Suprapubic skin (tissue), 4 donors: Measurements from ENCODE around the gene RDH8. TPM values are rescaled to one million over a fixed set of nuclear protein-coding genes. Genes with fewer than 3 reads are reported as not detected.

Source experiments
- DNase-seq, 2 donors: peaks; one replicate each; pipeline ENCODE4 v3.0.0-alpha.2; 2019; ENCODE audit warnings: low spot score in 2 of 2
- H3K27ac ChIP-seq: fragments of 200-600 bp; sonication (generic); one replicate; pipeline ENCODE4 v1.5.1; 2019
- H3K27me3 ChIP-seq: fragments of 200-600 bp; sonication (generic); one replicate; pipeline ENCODE4 v1.5.1; 2019
- H3K36me3 ChIP-seq: fragments of 200-600 bp; sonication (generic); one replicate; pipeline ENCODE4 v1.5.1; 2019
- H3K4me1 ChIP-seq: fragments of 200-600 bp; sonication (generic); one replicate; pipeline ENCODE4 v1.5.1; 2019
- H3K4me3 ChIP-seq: fragments of 200-600 bp; sonication (generic); one replicate; pipeline ENCODE4 v1.5.1; 2019; ENCODE audit warnings: mild to moderate bottlenecking
- H3K9me3 ChIP-seq: fragments of 200-600 bp; sonication (generic); one replicate; pipeline ENCODE4 v1.5.1; 2019
- EP300 ChIP-seq: sonication (generic); formaldehyde crosslinking; IDR thresholded peaks from one replicate; pipeline ENCODE4 v1.6.1; 2017; ENCODE audit warnings: antibody characterized with exemption
- POLR2A ChIP-seq, 2 donors: fragments of 450-650 bp; IDR thresholded peaks; one replicate each; pipeline ENCODE4 v1.6.1; 2017; ENCODE audit warnings: antibody characterized with exemption in 2 of 2, mild to moderate bottlenecking in 2 of 2, moderate library complexity in 2 of 2
- POLR2AphosphoS5 ChIP-seq, 3 donors: sonication (generic); formaldehyde crosslinking; IDR thresholded peaks; one replicate each; pipeline ENCODE4 v1.6.1; 2017; ENCODE audit warnings: antibody characterized with exemption in 3 of 3
- WGBS: methylation state at CpG from one replicate; pipeline ENCODE4 v1.1.5; 2018; 5-methylcytosine and 5-hydroxymethylcytosine counted together
- total RNA-seq, 4 donors: library from RNA; depleted of rRNA; stranded (reverse); fragments of >200 nt; gene quantifications; one replicate each; pipeline ENCODE4 v1.1.0, GENCODE V29; 2016
- TF ChIP-seq, protein P1 (sequence below), 2 donors: fragments of 200-600 bp in 1 of 2; fragments of 450-650 bp in 1 of 2; sonication (generic) in 1 of 2; IDR thresholded peaks; one replicate each; pipeline ENCODE4 v1.5.1; 2016 to 2019; ENCODE audit warnings: antibody characterized with exemption in 2 of 2, mild to moderate bottlenecking in 1 of 2, moderate library complexity in 1 of 2

Gene RDH8
- total RNA-seq, 4 donors from 2014 or later: not detected

DNA sequence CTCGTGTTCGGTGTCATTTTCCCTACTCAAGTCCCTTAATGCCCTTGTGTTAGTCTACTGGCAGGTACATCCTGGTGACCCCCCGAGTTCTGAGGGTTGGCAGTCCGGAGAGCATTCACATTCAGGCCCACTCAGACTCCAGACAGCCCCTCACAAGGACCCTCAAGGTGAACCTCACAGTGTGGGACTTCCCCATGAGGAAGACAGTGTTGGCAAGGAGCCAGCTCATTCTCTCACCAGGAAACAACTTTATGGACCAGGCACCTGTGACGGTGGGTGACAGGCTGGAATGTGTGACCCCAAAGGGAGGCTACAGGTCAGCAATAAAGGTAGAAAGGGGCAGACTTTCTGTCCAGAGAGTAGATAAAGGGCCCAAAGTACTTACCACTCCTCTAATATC, 24.5 kb downstream of the RDH8 start:
- peaks cover 17% of the 10 kb centered on the region for H3K27me3 ChIP-seq
- no peak for DNase-seq
- peaks cover 4% of the 10 kb centered on the region for H3K9me3 ChIP-seq
- no peaks in the 10 kb centered on the region for H3K36me3 ChIP-seq
- H3K4me1 ChIP-seq: no peaks in the 10 kb centered on the region
- H3K27ac ChIP-seq: no peak overlapping the region
- TF ChIP-seq POLR2AphosphoS5 (IDR thresholded peaks at IDR 0.05) (no peak), POLR2A (IDR thresholded peaks at IDR 0.05) (no peak), EP300 (no peak)
- TF ChIP-seq, protein P1, sequence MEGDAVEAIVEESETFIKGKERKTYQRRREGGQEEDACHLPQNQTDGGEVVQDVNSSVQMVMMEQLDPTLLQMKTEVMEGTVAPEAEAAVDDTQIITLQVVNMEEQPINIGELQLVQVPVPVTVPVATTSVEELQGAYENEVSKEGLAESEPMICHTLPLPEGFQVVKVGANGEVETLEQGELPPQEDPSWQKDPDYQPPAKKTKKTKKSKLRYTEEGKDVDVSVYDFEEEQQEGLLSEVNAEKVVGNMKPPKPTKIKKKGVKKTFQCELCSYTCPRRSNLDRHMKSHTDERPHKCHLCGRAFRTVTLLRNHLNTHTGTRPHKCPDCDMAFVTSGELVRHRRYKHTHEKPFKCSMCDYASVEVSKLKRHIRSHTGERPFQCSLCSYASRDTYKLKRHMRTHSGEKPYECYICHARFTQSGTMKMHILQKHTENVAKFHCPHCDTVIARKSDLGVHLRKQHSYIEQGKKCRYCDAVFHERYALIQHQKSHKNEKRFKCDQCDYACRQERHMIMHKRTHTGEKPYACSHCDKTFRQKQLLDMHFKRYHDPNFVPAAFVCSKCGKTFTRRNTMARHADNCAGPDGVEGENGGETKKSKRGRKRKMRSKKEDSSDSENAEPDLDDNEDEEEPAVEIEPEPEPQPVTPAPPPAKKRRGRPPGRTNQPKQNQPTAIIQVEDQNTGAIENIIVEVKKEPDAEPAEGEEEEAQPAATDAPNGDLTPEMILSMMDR (IDR thresholded peaks at IDR 0.05): no peak
- H3K4me3 ChIP-seq: no peak overlapping the region
- WGBS: 51% methylated on average over 5 of the region's 5 CpGs

DNA sequence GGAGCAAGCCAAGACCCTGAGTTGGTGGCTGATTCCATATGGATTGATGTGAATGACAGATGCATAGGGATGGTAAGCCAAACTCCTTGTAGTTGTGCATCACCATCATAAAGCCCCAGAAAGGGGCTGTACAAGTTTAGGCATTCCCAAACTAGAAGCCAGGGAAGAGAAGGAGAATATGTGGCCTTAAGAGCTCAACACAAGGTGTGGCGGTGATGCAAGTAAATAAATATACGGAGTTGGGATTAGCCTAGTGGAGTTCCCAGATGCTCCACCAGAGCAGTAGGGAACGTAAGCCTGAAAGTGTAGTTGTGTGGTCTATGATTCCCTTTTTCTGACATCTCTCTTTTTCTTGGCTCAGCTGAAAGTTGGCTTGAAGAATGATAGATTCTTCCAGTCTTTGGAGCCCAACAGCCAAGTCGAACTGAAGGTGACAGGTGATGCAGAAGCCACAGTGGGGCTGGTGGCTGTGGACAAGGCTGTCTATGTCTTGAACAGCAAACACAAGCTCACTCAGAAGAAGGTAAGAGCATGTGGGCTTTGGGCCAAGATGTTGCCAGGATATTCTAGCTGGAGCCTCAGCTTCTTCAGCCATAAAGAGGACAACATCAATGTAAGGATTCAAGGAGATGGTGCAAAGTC, 30.1 kb downstream of the RDH8 start:
- peaks cover 35% of the 10 kb centered on the region for H3K27me3 ChIP-seq
- no peak overlapping the region for H3K4me3 ChIP-seq
- peaks cover 18% of the 10 kb centered on the region for H3K9me3 ChIP-seq
- 74% methylated on average over 4 of the region's 4 CpGs for WGBS
- TF ChIP-seq, protein P1 (IDR thresholded peaks at IDR 0.05): no peak
- no peak for TF ChIP-seq EP300
- no peak for TF ChIP-seq POLR2AphosphoS5 (IDR thresholded peaks at IDR 0.05)
- no peak for TF ChIP-seq POLR2A (IDR thresholded peaks at IDR 0.05)
- H3K36me3 ChIP-seq: no peaks in the 10 kb centered on the region
- no peaks in the 10 kb centered on the region for H3K4me1 ChIP-seq
- DNase-seq: no peak
- H3K27ac ChIP-seq: no peak overlapping the region

DNA sequence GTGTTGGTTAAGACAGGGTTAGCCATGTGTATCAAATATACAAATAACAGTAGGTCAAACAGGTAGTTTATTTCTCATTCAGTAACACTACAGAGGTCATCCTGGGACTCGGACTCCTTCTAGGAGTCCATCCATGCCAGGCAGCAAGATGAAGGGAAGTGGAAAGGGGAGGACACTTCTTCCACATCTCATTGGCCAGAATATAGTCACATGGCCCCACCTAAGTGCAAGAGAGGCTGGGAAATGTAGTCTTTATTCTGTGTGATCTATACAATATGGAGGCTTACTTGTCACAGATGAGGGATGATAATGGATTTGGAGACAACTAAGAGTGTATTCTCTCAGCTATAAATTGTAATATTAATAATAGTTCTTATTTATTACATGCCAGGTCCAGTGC, 31.1 kb downstream of the RDH8 start:
- H3K4me3 ChIP-seq: no peak overlapping the region

DNA sequence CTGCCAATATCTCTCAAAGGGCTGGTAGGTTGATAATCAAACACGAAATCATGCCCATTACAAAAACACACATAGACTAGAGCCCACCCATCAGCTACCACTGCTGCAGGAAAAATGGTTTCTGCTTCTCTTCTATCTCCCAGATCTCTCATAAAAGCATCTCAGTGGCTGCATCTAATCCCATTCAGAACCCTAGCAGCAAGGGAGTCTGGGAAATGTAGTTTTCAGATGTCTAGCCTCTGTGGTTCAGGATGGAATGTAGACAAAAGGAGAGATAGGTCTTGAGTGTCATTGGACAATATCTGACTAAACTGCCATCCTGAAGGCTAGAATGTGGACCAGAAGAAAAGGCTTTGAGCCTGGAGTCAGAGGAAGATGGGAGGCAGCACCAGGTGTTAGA, 32.1 kb downstream of the RDH8 start:
- peaks cover 26% of the 10 kb centered on the region for H3K27me3 ChIP-seq
- H3K27ac ChIP-seq: no peak overlapping the region
- DNase-seq: no peak
- TF ChIP-seq, protein P1 (IDR thresholded peaks at IDR 0.05): no peak
- TF ChIP-seq EP300 (no peak), POLR2A (IDR thresholded peaks at IDR 0.05) (no peak), POLR2AphosphoS5 (IDR thresholded peaks at IDR 0.05) (no peak)
- WGBS: 71% methylated on average over 1 of the region's 1 CpG
- peaks cover 18% of the 10 kb centered on the region for H3K9me3 ChIP-seq
- H3K4me3 ChIP-seq: no peak overlapping the region
- H3K4me1 ChIP-seq: no peaks in the 10 kb centered on the region
- H3K36me3 ChIP-seq: no peaks in the 10 kb centered on the region

More for the DNA sequence above, 31.1 kb downstream of the RDH8 start:
- no peak for TF ChIP-seq EP300
- no peak for TF ChIP-seq POLR2A (IDR thresholded peaks at IDR 0.05)
- no peak for TF ChIP-seq POLR2AphosphoS5 (IDR thresholded peaks at IDR 0.05)
- TF ChIP-seq, protein P1 (IDR thresholded peaks at IDR 0.05): no peak
- no peak overlapping the region for H3K27ac ChIP-seq
- H3K27me3 ChIP-seq: peaks cover 29% of the 10 kb centered on the region
- DNase-seq: no peak
- no peaks in the 10 kb centered on the region for H3K4me1 ChIP-seq
- peaks cover 18% of the 10 kb centered on the region for H3K9me3 ChIP-seq
- H3K36me3 ChIP-seq: no peaks in the 10 kb centered on the region
- 83% methylated on average over 1 of the region's 1 CpG for WGBS

DNA sequence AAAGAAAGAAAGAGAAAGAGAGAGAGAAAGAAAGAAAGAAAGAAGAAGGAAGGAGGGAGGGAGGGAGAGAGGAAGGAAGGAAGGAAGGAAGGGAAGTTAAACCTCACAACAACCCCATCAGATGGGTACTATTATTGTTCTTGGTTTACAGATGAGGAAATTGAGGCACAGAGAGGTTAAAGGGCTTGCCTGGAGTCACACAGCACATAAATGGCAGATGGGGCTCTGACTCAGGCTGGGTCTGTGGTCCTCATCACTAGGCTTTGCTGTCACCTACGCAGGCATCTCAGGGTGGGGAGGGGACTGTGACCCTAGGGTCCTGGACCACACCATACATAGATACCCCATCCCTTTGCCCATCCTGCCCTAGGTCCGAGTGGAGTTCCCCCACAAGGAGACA, 36.3 kb downstream of the RDH8 start:
- H3K27ac ChIP-seq: no peak overlapping the region
- no peak for DNase-seq
- H3K4me3 ChIP-seq: no peak overlapping the region
- H3K4me1 ChIP-seq: no peaks in the 10 kb centered on the region
- H3K36me3 ChIP-seq: no peaks in the 10 kb centered on the region
- WGBS: 0% methylated on average over 1 of the region's 2 CpGs
- peaks cover 21% of the 10 kb centered on the region for H3K27me3 ChIP-seq
- H3K9me3 ChIP-seq: peaks cover 8% of the 10 kb centered on the region
- TF ChIP-seq POLR2AphosphoS5 (IDR thresholded peaks at IDR 0.05): no peak
- no peak for TF ChIP-seq POLR2A (IDR thresholded peaks at IDR 0.05)
- no peak for TF ChIP-seq EP300
- TF ChIP-seq, protein P1 (IDR thresholded peaks at IDR 0.05): no peak
